LoVo (cell line): ENCODE data around the gene CDC42BPB.
"Not testable (repeated sequence)": the region's sequence is repeated elsewhere in the genome, so short reads cannot be mapped to it uniquely, and the experiment has no call there.

ENCODE experiments used
- DNase-seq: peaks from one replicate; pipeline ENCODE4 v3.0.0-alpha.2; 2016; ENCODE audit warnings: low spot score

The CDC42BPB gene

DNA sequence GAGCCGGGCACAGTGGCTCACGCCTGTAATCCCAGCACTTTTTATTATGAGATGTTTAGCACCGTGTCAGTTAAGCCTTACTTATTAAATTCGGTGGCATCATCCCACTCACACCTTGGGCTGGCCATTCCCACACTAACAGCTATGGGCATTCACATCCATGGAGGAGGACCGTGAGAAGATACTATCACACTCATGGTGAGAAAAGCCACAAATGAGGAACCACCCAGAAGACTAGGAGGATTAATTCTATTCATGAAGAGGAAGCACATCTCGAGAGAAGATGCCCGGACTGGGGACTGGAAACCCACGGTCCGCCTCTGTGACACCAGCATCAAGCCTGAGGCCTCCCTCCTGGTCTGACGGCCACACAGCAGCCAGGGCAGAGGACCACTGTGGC lies 4.9 kb downstream of the CDC42BPB start:
- no peak for DNase-seq

- no peak for DNase-seq
Measured at GRCh38 chr14:103050935-103051334, 6.4 kb downstream of the CDC42BPB start.

- not testable (repeated sequence) for DNase-seq
Measured at GRCh38 chr14:103047453-103047852, 9.9 kb downstream of the CDC42BPB start.

GRCh38 chr14:103045371-103045869 lies 11.9 kb downstream of the CDC42BPB start:
- no peak for DNase-seq

DNA sequence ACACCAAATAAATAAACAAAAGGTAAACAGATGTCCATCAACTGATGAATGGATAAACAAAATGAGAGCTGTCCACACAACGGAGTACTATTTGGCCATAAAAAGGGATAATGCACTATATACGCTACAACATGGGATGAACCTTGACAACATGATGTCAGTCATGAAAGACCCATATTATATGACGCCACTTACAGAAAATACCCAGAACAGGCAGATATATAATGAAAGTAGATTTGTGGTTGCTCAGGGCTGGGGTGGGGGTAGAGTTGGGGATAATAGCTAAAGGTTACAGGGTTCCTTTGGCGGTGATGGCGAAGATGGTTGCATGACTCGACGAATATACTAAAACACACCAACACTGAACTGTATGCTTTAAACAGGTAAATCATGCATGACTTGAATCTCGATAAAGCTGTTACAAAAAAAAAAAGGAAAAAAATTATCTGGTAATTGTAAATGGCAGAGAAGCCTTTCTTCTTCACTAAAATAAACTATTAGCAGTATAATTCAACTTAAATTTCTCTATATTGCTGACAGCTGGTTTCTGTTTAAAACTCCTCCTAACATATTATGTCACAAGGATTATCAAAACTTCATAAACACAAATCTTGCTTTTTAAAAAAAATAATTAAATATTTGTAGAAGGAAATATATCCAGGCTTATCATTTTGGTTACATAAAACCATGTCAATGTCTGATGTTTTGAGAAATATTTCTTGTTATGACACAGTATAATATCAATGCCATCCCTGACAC lies 13.9 kb downstream of the CDC42BPB start:
- no peak for DNase-seq

- DNase-seq = no peak
Measured at GRCh38 chr14:103041464-103041863, 15.9 kb downstream of the CDC42BPB start.

DNA sequence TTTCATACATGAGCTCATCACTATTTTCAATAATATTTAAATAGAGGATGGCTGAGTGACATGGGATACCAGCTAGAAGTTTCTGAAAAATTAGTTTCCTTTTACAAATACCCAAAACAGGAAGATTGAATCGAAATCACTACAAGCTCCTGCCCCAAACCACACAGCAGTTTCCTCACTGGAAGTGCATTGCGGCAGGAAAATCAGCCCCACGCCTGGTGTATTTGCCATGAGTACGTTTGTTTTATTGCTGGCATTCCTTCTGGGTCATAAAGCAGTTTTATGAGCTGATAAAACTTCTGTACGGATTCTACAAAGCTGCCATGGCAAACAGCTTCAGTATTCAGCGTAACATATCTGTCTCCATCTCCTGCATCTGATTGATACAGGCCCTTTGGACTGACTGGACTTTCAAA lies 23.7 kb downstream of the CDC42BPB start:
- peak; percentile 89 for DNase-seq

DNA sequence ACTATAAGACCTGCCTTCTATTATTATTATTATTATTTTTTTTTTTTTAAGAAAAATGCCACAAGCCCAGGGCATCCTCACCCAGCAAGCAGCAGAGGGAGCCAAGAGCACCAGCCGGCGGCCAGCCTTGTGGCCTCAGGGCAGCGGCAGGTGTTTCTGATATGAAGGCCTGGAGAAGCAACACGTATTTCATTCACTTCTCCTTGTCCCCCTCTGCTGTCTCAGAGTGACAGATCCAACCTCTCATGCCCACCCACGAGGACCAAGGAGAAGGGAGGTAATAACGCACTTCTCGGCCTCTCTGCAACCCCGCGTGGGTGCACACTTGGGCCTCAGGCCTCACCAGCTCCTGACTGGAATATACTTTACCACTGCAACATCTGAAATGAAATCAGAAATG lies 25.4 kb downstream of the CDC42BPB start:
- no peak for DNase-seq

DNA sequence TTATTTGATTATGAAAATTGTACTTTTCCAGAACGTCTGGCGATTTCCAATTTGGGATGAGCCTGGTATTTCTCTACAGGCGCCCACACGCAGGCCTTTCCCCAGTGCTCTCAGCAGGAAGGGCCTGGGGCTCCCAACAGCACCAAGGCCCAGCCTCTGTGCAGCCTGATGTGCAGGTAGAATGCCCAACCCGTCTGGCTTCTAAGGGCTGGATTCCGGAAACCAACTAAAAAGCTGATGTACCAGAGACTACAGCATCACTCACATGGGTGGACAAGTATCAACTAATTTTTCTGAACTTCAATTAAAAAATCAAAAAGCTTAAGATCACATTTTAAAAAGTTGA lies 25.8 kb downstream of the CDC42BPB start:
- DNase-seq = no peak

DNA sequence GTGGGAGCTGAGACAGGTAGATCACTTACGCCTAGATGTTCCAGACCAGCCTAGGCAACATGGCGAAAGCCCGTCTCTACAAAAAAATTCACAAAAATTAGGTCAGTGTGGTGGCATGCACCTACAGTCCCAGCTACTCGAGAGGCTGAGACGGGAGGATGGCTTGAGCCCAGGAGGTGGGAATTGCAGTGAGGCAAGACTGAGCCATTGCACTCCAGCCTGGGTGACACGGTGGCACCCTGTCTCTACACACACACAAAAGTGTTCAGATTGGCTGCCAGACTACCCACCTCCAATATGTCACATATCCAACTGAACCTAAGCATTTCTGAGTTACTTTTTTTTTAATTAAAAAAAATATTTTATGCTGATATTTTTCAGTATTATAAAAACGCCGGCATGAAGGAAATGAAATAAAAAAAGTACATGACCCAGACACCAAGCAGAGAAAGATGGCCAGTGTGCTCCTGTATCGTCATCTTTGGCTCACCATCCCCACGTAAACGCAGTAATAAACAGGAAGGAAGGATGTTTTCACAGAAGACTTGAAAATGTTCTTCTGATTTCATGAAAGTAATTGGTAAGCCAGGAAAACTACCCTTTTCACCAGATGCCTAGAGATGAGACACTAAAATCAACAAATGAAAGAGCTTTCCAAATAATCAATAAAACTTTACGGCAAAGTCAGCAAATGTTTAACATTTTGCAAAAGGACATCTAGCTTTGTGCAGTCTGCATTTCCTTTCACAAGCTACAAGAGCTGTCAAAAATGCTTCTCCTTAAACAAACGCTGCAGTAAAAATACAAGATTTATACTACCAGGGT lies 26.4 kb downstream of the CDC42BPB start:
- DNase-seq = no peak

- no peak for DNase-seq
Measured at GRCh38 chr14:103029936-103030335, 27.4 kb downstream of the CDC42BPB start.

- DNase-seq = no peak
Measured at GRCh38 chr14:103028772-103029171, 28.6 kb downstream of the CDC42BPB start.

DNA sequence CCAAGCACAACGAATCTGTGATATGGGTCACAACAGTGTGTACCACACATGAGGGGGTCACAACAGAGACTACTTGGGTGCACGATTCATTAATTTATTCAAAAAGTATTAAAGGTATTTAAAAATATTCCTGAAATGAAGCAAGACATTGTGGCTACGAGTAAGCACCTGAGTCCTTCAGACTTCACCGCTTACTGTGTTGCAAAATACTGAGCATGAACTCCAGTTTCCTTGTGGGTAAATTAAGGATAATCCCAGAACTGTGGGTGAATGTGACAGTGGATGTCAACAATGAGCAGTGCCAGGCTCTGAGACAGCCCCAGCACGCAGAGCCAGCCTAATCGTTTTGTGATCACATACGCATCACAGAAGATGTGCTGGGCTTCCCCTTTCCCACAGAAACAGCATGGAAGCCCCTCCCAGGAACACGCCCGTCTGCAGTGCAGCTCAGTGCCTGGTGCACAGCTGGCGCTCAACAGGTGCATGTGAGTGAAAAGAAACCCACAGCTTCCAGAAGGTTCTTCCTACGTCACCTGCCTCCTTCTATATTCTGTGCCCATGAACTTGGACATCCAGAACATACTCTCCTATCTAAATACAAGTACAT lies 29.1 kb downstream of the CDC42BPB start:
- DNase-seq = no peak

DNA sequence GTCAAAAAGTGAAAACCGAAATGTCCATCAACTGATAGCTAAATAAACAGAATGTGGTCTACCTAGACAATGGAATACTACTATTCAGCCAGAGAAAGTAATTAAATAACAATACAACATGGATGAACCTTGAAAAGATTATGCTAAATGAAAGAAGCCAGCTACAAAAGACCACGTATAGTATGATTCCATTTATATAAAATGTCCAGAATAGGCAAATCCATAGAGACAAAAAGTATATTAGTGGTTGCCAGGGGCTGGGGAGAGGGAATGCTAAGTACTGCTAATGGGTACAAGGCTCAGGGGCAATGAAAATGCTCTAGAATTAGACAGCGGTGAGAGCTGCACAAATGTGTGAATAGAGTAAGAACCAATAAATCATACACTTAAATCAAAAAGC lies 29.9 kb downstream of the CDC42BPB start:
- DNase-seq = no peak

GRCh38 chr14:103026988-103027387 lies 30.4 kb downstream of the CDC42BPB start:
- DNase-seq = no peak

DNA sequence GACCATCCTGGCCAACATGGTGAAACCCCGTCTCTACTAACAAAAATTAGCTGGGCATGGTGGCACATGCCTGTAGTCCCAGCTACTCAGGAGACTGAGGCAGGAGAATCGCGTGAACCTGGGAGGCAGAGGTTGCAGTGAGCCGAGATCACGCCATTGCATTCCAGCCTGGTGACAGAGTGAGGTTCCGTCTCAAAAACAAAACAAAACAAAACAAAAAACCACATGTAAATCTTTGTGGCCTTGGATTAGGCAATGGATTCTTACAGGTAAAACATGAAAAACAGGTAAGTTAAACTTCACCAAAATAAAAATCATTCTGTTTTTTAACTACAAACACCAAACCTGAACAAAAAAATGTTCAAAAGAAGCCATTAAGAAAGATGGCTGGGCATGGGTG lies 31.2 kb downstream of the CDC42BPB start:
- not testable (repeated sequence) for DNase-seq

DNA sequence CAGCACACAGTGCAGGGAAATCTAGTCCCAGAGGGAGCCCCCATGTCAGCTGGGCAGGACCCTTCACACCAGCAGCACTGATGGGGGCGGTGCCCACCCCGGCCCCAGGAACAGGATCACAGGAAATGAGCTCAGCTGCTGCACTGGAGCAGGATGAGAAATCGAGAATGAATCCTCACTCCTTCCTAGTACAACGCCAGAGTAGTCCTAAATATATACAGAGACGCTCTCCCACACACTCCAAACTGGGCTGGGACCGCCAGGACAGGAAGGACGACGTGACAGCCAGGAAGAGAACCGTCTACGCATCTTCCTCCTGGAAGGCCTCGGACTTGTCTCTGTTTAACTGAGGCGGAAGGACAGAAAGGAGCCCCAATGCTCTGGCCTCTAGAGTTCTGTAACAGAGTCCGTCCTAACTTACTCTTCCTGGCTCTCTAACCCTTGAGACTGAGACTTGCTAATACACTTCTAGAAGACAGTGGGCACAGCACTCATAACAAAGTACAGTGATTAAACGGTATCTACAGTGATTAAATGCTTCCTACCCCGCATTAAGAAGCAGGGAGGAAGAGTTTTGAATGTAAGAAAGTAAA lies 33.4 kb downstream of the CDC42BPB start:
- DNase-seq = no peak

- no peak for DNase-seq
Measured at GRCh38 chr14:103022685-103023044, 34.7 kb downstream of the CDC42BPB start.

GRCh38 chr14:103022002-103022684 lies 35.2 kb downstream of the CDC42BPB start:
- DNase-seq = no peak

DNA sequence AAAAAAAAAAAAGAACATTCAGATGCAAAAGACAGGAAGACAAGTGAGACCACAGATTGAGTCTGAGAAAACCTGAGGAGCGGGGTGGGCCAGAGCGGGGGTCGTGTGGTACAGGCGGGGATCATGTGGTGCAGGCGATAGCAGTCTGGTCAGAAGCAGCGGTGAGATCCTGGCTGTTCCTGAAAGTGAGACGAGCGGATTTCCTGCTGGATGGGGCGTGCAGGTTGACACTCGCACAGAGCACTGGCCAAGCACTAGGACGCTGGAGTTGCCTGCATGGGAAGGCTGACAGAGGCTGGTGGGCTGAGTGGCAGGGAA lies 35.7 kb downstream of the CDC42BPB start:
- DNase-seq = no peak

GRCh38 chr14:103020271-103021170 lies 36.8 kb downstream of the CDC42BPB start:
- DNase-seq = no peak
